H9 (cell line): ENCODE results near the gene KRT39. TPM values are rescaled to one million over a fixed set of nuclear protein-coding genes. Genes with fewer than 3 reads are reported as not detected.

Experiments used
- DNase-seq: peaks from one replicate; pipeline ENCODE4 v3.0.0-alpha.2; 2017
- H2AFZ ChIP-seq: one replicate; pipeline ENCODE4 v1.6.1; 2013; ENCODE audit warnings: mild to moderate bottlenecking, low read length, control low read depth, moderate library complexity
- H2AK5ac ChIP-seq: 2 replicates; pipeline ENCODE4 v1.6.1; 2013; ENCODE audit warnings: low read length, control low read depth, mixed read lengths; ENCODE audit not compliant: insufficient read length
- H2BK120ac ChIP-seq: one replicate; pipeline ENCODE4 v1.6.1; 2013; ENCODE audit warnings: low read depth, mild to moderate bottlenecking, low read length, control low read depth, inconsistent platforms; ENCODE audit not compliant: poor library complexity, severe bottlenecking
- H2BK12ac ChIP-seq: 2 replicates; pipeline ENCODE4 v1.6.1; 2013; ENCODE audit warnings: low read length, control low read depth, mixed read lengths, low read depth; ENCODE audit not compliant: insufficient read length
- H2BK15ac ChIP-seq: 2 replicates; pipeline ENCODE4 v1.6.1; 2013; ENCODE audit warnings: low read depth, low read length, control low read depth
- H2BK20ac ChIP-seq: one replicate; pipeline ENCODE4 v1.6.1; 2013; ENCODE audit warnings: low read depth, mild to moderate bottlenecking, low read length, control low read depth, inconsistent platforms; ENCODE audit not compliant: poor library complexity, severe bottlenecking
- H2BK5ac ChIP-seq: 2 replicates; pipeline ENCODE4 v1.6.1; 2013; ENCODE audit warnings: low read length, control low read depth, mixed read lengths; ENCODE audit not compliant: insufficient read length
- H3K14ac ChIP-seq: 2 replicates; pipeline ENCODE4 v1.6.1; 2013; ENCODE audit warnings: low read length, control low read depth; ENCODE audit not compliant: insufficient read depth
- H3K18ac ChIP-seq: 2 replicates; pipeline ENCODE4 v1.6.1; 2013; ENCODE audit warnings: low read depth, mild to moderate bottlenecking, mixed read lengths, low read length, control low read depth; ENCODE audit not compliant: insufficient read length
- H3K23ac ChIP-seq: 2 replicates; pipeline ENCODE4 v1.6.1; 2013; ENCODE audit warnings: low read length, control low read depth, mixed read lengths, low read depth; ENCODE audit not compliant: insufficient read length
- H3K23me2 ChIP-seq: 2 replicates; pipeline ENCODE4 v1.6.1; 2013; ENCODE audit warnings: low read depth, mild to moderate bottlenecking, mixed read lengths, low read length, control low read depth; ENCODE audit not compliant: insufficient read length, poor library complexity, severe bottlenecking
- H3K27ac ChIP-seq: 2 replicates; pipeline ENCODE4 v1.5.1; 2013; ENCODE audit warnings: low read length, control low read depth, mixed read lengths, low read depth; ENCODE audit not compliant: insufficient read length
- H3K27me3 ChIP-seq: 2 replicates; pipeline ENCODE4 v1.6.1; 2013; ENCODE audit warnings: low read length, control low read depth, inconsistent platforms; ENCODE audit not compliant: insufficient read depth
- H3K4ac ChIP-seq: 2 replicates; pipeline ENCODE4 v1.6.1; 2013; ENCODE audit warnings: low read depth, mild to moderate bottlenecking, control low read depth, inconsistent platforms, low read length, moderate library complexity
- H3K4me1 ChIP-seq: 2 replicates; pipeline ENCODE4 v1.6.1; 2013; ENCODE audit warnings: low read length, control low read depth, inconsistent platforms; ENCODE audit not compliant: insufficient read depth
- H3K4me2 ChIP-seq: 2 replicates; pipeline ENCODE4 v1.6.1; 2013; ENCODE audit warnings: low read length, control low read depth, mixed read lengths; ENCODE audit not compliant: insufficient read length, insufficient read depth
- H3K56ac ChIP-seq: 2 replicates; pipeline ENCODE4 v1.6.1; 2013; ENCODE audit warnings: low read depth, mild to moderate bottlenecking, mixed read lengths, low read length, control low read depth; ENCODE audit not compliant: insufficient read length
- H3K79me1 ChIP-seq: 2 replicates; pipeline ENCODE4 v1.6.1; 2013; ENCODE audit warnings: low read depth, mild to moderate bottlenecking, moderate library complexity, low read length, control low read depth, inconsistent platforms; ENCODE audit not compliant: insufficient read depth, poor library complexity, severe bottlenecking
- H3K79me2 ChIP-seq: 2 replicates; pipeline ENCODE4 v1.6.1; 2013; ENCODE audit warnings: low read length, control low read depth, inconsistent platforms; ENCODE audit not compliant: insufficient read depth
- H3K9ac ChIP-seq: 2 replicates; pipeline ENCODE4 v1.6.1; 2013; ENCODE audit warnings: low read length, control low read depth, mixed read lengths; ENCODE audit not compliant: insufficient read length; ENCODE audit errors: extremely low read depth
- H3K9me3 ChIP-seq: one replicate; pipeline ENCODE4 v1.6.1; 2013; ENCODE audit warnings: low read depth, low read length, inconsistent platforms; ENCODE audit not compliant: control insufficient read depth
- H3T11ph ChIP-seq: one replicate; pipeline ENCODE4 v1.6.1; 2013; ENCODE audit warnings: mild to moderate bottlenecking, low read length, control low read depth, inconsistent platforms
- H4K20me1 ChIP-seq: one replicate; pipeline ENCODE4 v1.6.1; 2013; ENCODE audit not compliant: control insufficient read depth, insufficient read length, insufficient read depth
- H4K5ac ChIP-seq: 2 replicates; pipeline ENCODE4 v1.6.1; 2013; ENCODE audit warnings: low read depth, mild to moderate bottlenecking, mixed read lengths, low read length, control low read depth; ENCODE audit not compliant: insufficient read length
- H4K8ac ChIP-seq: replicated peaks from 2 replicates; pipeline ENCODE4 v1.6.1; 2013; ENCODE audit warnings: low read length, control low read depth, mixed read lengths, low read depth; ENCODE audit not compliant: insufficient read length
- H4K91ac ChIP-seq: 2 replicates; pipeline ENCODE4 v1.6.1; 2013; ENCODE audit warnings: low read depth, mild to moderate bottlenecking, moderate library complexity, mixed read lengths, low read length, control low read depth; ENCODE audit not compliant: insufficient read length
- H3K27ac Mint-ChIP-seq, 3 experiments: 2 replicates in 2 of 3; 3 replicates in 1 of 3; pipeline ENCODE4 v1.8.0; 2020 to 2021; ENCODE audit warnings: mixed read lengths in 3 of 3, mild to moderate bottlenecking in 1 of 3, moderate library complexity in 1 of 3
- H3K27me3 Mint-ChIP-seq: 2 replicates; pipeline ENCODE4 v1.8.0; 2021; ENCODE audit warnings: low read depth, mild to moderate bottlenecking, moderate library complexity, mixed read lengths
- H3K36me3 Mint-ChIP-seq, 3 experiments: 2 replicates in 2 of 3; 3 replicates in 1 of 3; pipeline ENCODE4 v1.8.0; 2020 to 2021; ENCODE audit warnings: low read depth in 3 of 3, mixed read lengths in 3 of 3; ENCODE audit not compliant: insufficient read depth in 1 of 3
- H3K4me1 Mint-ChIP-seq, 2 experiments: 2 replicates each; pipeline ENCODE4 v1.8.0; 2020; ENCODE audit warnings: mixed read lengths in 2 of 2
- H3K4me3 Mint-ChIP-seq, 2 experiments: 2 replicates in 1 of 2; 3 replicates in 1 of 2; pipeline ENCODE4 v1.8.0; 2020 to 2021; ENCODE audit warnings: mild to moderate bottlenecking in 2 of 2, mixed read lengths in 2 of 2, moderate library complexity in 1 of 2
- H3K9me3 Mint-ChIP-seq, 2 experiments: 2 replicates in 1 of 2; 3 replicates in 1 of 2; pipeline ENCODE4 v1.8.0; 2020; ENCODE audit warnings: mild to moderate bottlenecking in 2 of 2, mixed read lengths in 2 of 2, moderate library complexity in 1 of 2
- CTCF ChIP-seq: fragments of 200-600 bp; sonication (generic); conservative IDR thresholded peaks from 3 replicates; pipeline ENCODE4 v1.8.0; 2021; ENCODE audit warnings: antibody characterized with exemption, mild to moderate bottlenecking
- total RNA-seq: library from RNA; stranded (reverse); gene quantifications from 2 replicates; pipeline ENCODE4 v1.2.1, GENCODE V29; 2021

The KRT39 gene
- total RNA-seq, 1 experiment from 2014 or later: not detected

- Histone ChIP-seq H4K8ac (no peak overlapping the region), H3K9me3 (no peaks in the 10 kb centered on the region), H3K4ac (no peak overlapping the region), H2BK20ac (no peak overlapping the region), H3K23ac (no peak overlapping the region), H4K5ac (no peak overlapping the region), H4K20me1 (no peaks in the 10 kb centered on the region), H3K27ac (no peak overlapping the region), H2AFZ (no peak overlapping the region), H3K4me1 (no peaks in the 10 kb centered on the region; the same call in 1 of the 2 replicates), H2BK15ac (no peak overlapping the region), H3K79me2 (no peaks in the 10 kb centered on the region), H3K18ac (no peak overlapping the region), H3K4me2 (no peak overlapping the region), H4K91ac (no peak overlapping the region), H3K14ac (no peak overlapping the region), H2AK5ac (no peak overlapping the region), H2BK120ac (no peak overlapping the region), H3K23me2 (no peaks in the 10 kb centered on the region), H3K9ac (no peak overlapping the region), H3K79me1 (no peaks in the 10 kb centered on the region), H2BK5ac (no peak overlapping the region), H2BK12ac (no peak overlapping the region), H3K56ac (no peak overlapping the region), H3K27me3 (no peaks in the 10 kb centered on the region), H3T11ph (no peak overlapping the region)
- H3K27me3 Mint-ChIP-seq: no peaks in the 10 kb centered on the region; the same call in 1 of the 2 replicates
- no peak overlapping the region for H3K4me3 Mint-ChIP-seq
- 0 out of 7 replicates have a peak, but pooled peaks cover 0 to 3% (median 0%) of the 10 kb centered on the region in 3 experiments for H3K36me3 Mint-ChIP-seq
- no peak for DNase-seq
- peaks cover 0 to 2% of the 10 kb centered on the region in 2 experiments; a peak in 1 of 5 replicates for H3K9me3 Mint-ChIP-seq
- no peak overlapping the region for H3K27ac Mint-ChIP-seq
- no peak for TF ChIP-seq CTCF
- peaks cover 5 to 9% of the 10 kb centered on the region in 2 experiments for H3K4me1 Mint-ChIP-seq
Observed at GRCh38 chr17:40975516-40975915, 8.8 kb upstream of the KRT39 start.
